HG03460 (cell line): Measurements from ENCODE around the gene CAMK1D.
A peak's percentile ranks its signal among the peaks of the same experiment; 100 is the strongest.
"Not testable (repeated sequence)": the region's sequence is repeated elsewhere in the genome, so short reads cannot be mapped to it uniquely, and the experiment has no call there.

Experiments used
- ATAC-seq: cut with Tn5 transposase; IDR thresholded peaks from one replicate; pipeline ENCODE4 v1.9.1; 2021; ENCODE audit not compliant: unreplicated experiment

CAMK1D gene

DNA sequence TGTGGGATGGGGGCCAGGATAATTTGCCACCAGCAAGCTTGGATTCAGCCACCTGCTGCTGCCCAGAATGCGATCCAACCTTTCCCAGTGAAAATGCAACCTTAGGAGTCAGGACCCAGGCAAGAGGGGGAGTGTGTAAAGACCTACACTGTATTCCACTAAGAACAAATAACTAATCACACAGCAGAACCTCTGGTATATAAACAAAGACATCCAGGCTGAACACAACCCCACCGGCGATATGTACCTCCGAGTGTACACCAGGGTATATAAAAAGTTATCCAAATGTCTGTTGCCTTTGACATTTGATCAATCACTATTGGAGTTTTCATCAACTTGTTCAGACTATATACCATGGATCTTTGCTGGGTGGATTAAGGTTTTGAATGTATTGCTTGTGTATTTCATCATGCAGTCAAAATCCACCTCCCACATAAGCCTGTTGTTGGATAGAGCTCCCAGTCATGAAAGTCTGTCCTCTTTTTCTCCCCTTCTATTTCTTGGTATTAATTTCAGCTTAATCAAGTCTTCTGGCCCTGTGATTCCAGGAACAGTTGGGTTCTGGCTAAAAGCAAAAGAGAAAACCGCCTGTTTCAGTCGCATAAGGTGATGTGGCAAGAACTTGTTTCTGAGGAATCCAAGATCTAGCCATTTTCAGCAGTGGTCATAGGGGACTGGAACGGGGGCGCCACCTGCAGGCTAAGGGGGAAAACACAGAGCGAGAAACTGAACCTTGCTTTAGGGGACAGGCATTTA is 361.4 kb downstream of the CAMK1D start:
- ATAC-seq = peak; percentile 70

DNA sequence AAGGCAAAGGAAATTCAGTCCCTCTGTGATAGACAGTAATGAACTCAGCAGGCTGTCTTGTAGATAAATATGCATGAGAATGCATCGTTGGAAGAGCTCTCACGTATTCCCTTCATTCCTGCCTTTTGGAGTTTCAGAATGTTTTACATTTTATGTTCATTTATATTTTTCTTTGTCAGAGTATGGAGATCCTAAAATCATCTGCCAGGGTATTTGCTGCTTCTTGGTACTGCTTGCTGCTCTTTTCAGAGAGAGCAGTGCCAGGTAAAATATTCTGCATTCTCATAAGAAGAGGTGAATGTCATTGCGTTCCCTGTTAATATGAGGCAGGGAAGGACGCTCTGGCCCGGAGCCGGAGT is 362.0 kb downstream of the CAMK1D start:
- no peak for ATAC-seq

DNA sequence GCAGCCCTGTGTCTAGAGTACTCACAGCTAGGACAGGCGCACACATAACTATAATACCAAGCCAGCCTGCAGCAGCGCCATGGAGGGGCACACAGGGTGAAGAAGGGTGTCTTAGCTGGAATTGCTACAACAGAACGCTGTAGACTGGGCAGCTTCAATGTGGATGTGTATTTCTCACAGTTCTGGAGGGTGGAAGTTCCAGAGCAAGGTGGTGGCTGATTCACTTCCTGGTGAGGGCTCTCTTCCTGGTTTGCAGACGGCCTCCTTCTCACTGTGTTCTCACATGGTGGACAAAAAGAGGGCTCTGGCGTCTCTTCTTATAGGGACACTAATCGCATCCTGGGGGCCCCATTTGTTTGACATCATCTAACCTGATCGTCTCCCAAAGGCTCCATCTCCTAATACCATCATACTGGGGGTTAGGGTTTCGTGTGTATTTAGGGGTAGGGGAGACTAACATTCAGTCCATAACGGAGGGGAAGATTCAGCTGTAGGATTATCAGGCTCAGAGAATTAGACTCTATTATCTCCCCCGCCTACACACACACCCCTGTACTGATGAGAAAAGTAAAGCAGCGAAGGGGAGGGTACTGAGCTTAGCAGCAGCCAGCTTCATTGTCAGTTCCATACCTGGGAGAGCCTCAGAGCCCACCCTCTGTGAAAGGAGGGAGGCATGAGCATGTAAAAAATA is 363.1 kb downstream of the CAMK1D start:
- ATAC-seq = no peak

DNA sequence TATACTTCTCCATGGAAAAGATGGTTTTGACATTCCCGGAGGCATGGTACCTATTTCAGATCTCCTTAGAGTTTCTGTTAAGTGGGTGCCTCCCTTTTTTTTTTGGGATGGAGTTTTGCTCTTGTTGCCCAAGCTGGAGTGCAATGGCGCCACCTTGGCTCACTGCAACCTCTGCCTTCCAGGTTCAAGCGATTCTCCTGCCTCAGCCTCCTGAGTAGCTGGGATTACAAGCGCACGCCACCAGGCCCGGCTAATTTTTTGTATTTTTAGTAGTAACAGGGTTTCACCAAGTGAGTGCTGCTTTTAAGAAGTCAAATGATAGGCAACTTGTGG is 363.6 kb downstream of the CAMK1D start:
- ATAC-seq = not testable (repeated sequence)

DNA sequence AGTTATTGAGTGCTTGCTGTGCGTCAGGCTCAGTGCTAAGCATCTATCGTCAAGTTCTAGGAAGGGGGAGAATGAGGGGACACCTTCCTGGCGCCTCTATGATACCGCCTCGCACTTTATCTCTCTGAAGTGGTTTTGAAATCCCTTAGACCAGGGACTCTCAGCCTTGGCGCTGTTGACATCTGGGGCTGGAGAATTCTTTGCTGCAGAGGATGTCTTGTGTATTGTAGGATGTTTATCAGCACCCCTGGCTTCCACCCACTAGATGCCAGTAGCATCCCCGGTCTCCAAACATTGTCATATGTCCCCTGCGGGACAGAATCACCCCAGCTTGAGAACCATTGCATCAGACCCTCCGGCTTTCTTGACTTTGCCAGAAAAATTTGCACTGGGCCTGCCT is 366.7 kb downstream of the CAMK1D start:
- ATAC-seq = no peak

DNA sequence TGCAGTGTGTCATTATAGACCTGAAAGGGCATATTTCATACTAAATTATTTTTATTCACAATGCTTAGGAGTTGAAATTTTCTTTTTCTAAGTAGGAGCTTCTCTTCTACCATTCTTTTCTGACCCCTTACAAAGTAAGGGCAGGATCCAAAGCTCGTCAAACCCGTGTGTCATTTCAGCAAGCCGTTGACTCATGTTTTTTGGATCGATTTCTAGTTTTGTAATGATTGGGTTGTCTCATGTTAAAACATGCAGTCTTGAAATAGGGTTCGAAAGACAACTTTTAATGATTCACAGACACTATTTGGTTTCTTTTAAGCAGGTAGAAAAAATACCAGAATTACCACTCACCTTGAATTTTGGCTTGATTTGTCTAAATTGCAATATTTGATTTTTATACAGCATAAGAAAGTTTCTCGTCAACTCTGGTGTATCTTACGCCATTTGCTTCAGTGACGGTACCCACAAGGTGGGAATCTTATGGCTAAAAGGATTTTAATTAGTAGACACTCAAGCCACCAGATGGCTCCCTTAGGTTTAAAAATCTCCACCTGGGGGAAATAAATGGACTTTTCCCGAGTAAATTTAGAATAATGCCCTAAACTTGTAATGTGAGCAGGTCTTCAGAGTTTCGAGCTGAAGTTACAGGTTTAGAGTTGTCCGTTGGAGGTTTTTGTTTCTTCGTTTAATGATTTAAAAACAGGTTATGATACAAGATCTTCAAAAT is 368.8 kb downstream of the CAMK1D start:
- ATAC-seq = no peak

DNA sequence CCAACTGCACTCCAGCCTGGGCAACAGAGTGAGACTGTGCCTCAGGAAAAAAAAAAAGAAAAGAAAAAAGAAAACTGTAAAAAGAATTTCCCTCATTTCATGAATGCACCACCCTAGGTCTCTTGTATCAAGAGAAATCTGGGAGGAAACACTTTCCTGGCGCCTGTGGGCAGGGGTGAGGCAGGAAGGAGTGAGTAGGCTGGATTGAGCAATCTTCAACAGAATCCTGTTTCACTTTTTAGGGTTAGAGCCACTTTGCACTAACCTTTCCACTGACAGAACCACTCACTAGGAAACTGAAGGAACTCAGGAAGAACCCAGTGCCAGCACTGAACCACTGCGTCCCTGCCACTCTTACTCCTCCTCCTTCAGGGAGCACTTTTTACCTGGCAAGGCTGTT is 370.0 kb downstream of the CAMK1D start:
- no peak for ATAC-seq

DNA sequence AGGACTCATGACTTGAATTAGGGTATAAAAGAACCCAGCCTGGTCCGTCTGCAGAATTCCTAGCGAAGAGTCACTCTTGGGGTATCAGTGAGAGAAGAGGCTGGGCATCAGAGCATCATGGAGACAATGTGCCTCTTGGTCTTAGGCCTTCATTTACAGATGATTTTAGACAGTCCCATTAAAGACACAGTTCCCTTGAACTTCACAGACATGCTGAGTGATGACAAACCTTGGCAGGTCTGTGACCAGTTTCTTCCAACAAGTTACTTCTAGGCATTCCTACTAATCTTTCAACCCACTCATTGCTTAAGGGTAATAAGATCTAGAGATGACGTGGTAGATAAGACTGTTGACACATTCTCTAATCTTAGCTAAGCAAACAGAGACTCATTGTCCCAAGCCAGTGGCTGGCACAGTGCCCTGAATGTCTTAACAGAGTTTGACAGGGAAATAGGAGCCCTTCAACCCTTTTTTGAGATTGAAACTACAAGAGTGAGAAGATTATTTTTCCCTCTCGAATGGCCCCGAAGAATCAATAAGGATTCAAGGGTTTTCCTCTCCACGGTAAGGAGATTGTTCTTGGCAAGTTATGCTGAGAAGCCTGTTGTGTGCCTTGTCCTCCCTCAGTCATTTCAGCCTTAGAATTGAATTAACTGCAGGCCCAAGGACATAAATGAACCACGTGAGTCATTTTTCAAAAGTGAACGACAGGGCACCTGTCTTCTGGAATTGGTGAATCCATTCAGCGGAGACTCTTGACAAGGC is 371.1 kb downstream of the CAMK1D start:
- no peak for ATAC-seq

DNA sequence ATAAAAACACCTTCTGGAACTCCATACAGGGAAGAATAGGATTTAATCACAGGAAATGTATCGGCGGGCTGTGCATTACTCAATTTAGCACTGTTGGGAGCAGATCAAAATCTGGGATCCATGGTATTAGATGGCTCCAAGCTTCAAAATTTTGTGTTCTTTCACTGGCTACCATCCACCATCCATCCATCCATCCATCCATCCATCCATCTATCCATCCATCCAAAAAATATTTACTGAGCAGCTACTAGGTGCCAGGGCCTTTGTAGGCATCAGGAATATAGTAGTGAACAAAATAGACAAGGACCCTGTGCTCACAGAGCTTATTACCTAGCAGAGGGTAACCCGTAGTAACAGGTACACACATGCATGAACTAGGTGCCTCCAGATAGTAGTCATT is 372.0 kb downstream of the CAMK1D start:
- no peak for ATAC-seq

DNA sequence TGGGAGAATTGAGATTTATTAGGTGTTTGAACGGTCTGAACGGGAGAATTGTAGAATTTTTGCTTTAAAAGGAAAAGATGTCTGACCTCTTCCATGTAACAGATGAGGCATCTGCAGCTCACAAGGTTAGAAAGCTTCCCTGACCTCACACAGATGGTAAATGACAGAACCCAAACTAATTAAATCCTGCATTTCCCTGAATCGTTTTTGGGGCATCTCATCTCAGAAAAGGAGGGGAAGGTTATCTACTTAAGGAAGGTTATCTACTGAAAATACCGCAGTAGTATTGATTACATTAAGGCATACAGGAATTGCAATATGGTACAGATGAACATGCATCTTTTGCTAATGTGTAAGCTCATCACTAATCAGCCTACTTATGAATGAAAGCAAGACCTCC is 373.9 kb downstream of the CAMK1D start:
- ATAC-seq = no peak

DNA sequence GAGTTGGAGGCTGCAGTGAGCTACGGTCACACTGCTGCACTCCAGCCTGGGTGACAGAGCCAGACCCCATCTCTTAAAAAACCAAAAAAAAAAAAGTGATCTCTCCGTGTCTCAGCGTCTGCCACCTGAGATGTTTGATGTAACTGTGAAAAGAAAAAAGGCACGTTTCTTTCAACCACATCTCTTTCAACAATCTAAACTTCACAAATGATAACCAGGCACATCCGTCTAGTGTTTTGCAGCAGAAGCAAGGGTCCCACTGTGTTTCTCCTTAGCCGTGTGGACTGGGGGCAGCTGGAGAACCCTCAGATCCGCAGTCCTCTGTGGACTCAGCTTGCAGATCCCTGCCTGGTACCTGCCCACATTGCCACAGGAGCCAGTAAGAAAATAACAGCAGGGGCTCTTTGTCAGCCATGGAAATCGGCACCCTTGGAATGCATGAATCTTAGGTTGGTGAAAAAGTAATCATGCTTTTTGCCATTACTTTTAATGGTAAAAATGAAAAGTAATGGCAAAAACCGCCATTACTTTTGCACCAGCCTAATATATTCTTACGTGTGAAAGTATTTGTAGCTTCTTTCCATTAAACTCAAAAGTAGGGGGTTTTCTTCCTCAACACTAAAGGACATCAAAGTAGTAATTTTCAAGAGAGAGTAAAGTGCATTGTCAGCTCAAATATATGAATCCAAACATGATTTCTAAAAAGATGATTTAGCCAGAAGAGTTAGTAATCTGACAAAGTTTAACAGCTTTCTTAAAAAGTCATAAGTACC is 375.6 kb downstream of the CAMK1D start:
- no peak for ATAC-seq

DNA sequence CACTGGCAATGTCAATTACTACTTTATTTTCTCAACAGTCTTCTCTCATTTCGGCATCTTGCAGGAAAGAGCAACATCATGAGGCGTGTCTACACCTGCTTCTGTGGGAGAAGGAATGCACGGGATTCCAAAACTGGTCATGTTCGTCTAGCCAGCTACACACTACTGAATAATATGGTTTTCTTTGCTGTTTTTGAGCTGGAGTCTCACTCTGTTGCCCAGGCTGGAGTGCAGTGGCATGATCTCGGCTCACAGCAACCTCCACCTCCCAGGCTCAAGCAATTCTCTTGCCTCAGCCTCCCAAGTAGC is 376.2 kb downstream of the CAMK1D start:
- ATAC-seq = not testable (repeated sequence)

DNA sequence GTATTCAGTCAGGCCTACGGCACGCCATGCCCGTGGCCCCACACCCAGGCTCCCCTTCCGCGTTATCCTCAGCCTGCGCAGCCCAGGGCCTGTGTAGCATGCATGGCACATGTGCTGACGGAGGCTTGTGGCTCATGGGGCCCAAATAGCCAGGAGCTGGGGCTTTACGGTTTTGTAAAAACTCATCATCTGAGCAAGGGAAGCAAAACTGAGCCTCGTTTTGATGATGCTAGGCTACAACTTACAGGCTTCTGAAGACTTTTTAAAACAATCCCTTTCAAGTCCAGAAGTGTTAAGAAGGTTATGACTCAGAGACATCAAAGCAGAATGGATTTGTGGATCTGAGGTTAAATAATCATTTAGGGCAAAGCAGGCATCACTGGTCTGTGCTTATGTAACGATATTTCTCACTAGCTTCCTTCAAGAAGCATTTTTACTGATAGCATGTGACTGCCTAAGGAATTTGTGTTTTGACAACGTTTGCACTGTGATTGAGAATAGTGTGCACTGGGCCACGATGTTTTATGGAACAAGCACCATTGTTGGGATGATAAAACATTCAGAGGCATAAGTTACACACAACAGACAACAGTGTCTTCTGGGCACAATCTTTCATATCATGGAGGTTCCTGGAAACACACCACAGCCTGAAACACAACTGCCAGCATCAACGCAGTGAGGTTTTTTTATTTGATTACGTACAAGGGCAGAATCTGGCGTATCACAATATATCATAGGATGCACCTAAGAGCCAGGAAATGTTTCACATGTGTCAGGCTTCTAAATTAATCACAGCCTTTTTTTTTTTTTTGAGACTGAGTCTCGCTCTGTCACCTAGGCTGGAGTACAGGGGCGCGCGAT is 377.9 kb downstream of the CAMK1D start:
- ATAC-seq = no peak

DNA sequence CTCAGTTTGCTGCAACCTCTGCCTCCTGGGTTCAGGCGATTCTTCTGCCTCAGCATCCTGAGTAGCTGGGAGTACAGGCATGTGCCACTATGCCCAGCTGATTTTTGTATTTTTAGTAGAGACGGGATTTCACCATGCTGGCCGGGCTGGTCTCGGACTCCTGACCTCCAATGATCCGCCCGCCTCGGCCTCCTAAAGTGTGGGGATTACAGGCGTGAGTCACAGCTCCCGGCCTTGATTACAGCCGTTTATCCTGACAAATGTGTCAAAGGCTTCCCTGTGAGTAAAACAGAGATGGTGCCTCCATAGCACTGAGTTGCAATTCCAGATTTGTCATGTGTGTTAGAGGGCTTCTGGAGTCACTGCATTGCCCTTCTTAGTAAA is 378.5 kb downstream of the CAMK1D start:
- ATAC-seq = no peak

DNA sequence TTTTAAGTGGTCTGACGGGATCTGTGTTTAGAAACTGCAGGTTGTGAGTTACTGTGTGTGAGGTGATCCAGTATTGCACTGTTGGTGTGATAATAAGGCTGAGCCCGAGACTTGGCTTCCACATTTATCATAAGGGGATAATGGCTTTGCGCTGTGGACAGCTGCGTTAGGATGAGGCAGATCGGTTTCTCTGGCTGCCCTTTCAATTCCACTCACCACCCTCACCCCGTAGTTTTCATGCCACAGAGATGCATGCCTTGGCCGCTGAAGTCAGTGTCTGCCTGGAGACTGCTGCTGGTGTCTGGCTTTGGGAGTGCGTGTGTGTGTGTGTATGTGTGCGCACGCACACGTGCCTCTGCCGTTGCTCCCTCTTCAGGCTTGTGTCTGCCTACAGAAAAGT is 379.1 kb downstream of the CAMK1D start:
- no peak for ATAC-seq

DNA sequence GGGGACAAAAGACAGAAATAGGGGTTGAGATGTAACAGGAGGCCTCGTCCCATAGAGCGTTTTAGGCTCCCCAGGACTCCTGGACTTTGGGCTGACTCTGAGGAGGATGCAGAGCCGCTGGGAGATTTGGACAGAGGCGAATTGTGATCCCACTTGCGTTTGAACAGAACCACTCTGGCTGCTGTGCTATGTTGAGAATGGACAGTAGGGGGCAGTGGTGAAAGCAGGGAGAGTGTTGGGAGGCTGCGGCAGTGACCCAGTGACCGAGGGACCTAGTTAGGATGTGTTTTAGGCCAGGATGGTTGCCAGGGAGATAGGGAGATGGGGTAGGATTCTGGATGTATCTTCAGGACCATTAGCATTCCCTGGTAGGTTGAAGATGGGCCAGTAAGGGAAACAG is 380.5 kb downstream of the CAMK1D start:
- no peak for ATAC-seq

DNA sequence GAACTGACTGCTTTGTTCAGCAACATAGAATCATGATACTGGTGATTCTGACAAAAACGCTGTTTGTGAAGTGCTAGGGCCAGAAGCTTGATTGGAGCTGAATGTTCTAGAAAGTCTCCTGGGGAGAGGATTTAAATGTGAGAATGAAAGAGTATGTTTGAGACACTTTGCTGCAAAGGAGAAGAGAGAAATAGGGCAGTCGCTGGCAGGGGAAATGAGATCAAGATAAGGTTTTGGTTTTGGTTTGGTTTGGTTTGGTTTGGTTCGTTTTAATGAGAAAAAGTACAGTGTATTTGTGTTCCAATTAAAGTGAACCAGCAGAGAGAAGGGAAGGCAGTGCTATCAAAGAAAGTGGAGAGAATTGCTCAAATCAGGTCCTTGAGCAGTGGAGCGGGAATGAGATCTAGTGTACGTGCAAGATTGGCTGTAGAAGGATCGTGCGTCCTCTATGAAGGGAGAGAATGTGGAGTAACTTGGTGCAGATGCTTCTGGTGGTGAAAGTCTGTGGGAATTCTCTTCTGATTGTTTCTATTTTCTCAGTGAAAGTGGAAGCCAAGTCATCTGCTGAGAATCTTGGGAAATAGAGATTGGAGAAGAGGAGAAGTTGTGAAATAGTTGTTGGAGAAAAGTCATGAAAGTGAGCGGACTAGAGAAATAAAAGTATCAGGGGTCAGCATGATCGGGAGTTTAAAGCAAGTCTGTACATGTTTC is 381.6 kb downstream of the CAMK1D start:
- no peak for ATAC-seq

DNA sequence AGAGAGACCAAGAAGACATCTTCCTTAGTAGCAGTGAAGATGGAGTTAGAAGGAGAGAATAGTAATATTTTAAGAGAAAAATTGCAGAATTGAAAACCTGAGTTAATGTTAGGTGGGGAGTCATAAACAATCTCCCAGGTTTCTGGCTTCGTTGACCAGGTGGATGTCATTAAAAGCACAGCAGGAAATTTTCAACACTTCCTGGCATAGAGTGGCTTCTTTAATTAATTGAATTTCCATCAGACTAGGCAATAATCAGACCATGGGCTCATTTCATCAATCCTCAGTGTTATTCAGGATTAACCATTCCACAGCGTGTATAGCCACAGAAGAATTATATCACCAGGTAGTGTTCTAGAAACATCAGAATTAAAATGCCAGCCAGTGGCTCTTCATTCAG is 383.9 kb downstream of the CAMK1D start:
- no peak for ATAC-seq

DNA sequence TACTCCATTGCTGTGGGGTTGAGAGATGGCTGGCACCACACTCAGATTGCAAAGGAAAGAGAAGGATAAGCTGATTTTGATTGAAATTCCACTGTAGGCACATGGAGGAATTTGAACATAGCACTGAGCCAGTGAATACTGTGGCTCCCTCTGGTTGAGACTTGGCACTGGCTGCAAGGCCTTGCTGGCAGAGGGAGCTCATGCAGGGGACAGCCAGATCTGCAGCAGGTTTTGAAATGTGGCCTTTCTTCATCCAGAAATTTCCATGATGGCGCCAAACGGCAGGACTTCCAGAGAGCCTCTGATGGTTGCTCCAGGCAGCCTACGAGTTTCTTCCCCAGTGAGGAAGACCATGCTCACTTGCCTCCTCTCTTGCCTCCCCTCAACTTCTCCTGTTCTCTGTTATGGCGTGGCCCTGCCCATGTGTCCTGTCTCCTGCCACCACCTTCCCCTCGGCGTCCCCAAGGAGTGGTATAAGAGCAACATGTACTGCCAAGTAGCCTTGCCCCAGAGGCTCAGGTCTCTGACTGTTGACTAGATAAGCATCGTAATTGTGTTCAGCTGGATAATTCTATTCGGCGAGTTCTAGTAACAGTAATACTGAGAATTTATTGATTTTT is 386.6 kb downstream of the CAMK1D start:
- ATAC-seq = no peak
